OCI-LY1 (cell line): ENCODE measurements around the gene PTPRQ.

Experiments used
- EZH2 ChIP-seq: fragments of 200-600 bp; sonication (generic), shearing (Covaris generic); IDR thresholded peaks from 2 replicates; pipeline ENCODE4 v1.8.0; 2017; ENCODE audit warnings: borderline replicate concordance, mixed run types, mild to moderate bottlenecking, antibody characterized with exemption, low read length, moderate library complexity, mixed read lengths
- TF ChIP-seq, protein P1 (sequence below): fragments of 200-600 bp; sonication (generic), shearing (Covaris generic); IDR thresholded peaks from 2 replicates; pipeline ENCODE4 v1.5.1; 2017; ENCODE audit warnings: mild to moderate bottlenecking, antibody characterized with exemption, low read length, moderate library complexity, mixed read lengths

- TF ChIP-seq EZH2, result no peak
- TF ChIP-seq, protein P1, sequence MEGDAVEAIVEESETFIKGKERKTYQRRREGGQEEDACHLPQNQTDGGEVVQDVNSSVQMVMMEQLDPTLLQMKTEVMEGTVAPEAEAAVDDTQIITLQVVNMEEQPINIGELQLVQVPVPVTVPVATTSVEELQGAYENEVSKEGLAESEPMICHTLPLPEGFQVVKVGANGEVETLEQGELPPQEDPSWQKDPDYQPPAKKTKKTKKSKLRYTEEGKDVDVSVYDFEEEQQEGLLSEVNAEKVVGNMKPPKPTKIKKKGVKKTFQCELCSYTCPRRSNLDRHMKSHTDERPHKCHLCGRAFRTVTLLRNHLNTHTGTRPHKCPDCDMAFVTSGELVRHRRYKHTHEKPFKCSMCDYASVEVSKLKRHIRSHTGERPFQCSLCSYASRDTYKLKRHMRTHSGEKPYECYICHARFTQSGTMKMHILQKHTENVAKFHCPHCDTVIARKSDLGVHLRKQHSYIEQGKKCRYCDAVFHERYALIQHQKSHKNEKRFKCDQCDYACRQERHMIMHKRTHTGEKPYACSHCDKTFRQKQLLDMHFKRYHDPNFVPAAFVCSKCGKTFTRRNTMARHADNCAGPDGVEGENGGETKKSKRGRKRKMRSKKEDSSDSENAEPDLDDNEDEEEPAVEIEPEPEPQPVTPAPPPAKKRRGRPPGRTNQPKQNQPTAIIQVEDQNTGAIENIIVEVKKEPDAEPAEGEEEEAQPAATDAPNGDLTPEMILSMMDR, result no peak
Observed at GRCh38 chr12:80617733-80618132, 173.7 kb downstream of the PTPRQ start.
